Measurements from ENCODE around the gene NCF4. TPM values are rescaled to one million over a fixed set of nuclear protein-coding genes. Genes with fewer than 3 reads are reported as not detected.
A peak's percentile ranks its signal among the peaks of the same experiment; 100 is the strongest.

Gene NCF4
- total RNA-seq, 1 donor from 2014 or later, result not detected

- Histone ChIP-seq H3K27me3 (ENCODE audit: control insufficient read depth, insufficient read depth, low read length) (no peaks in the 10 kb centered on the region), H3K36me3 (ENCODE audit: control insufficient read depth, insufficient read depth, low read length) (no peaks in the 10 kb centered on the region), H3K4me3 (ENCODE audit: low read depth, low read length) (no peak overlapping the region)
- DNase-seq (ENCODE audit: low read depth) (no peak), FAIRE-seq (no peak)
- TF ChIP-seq, protein P1, sequence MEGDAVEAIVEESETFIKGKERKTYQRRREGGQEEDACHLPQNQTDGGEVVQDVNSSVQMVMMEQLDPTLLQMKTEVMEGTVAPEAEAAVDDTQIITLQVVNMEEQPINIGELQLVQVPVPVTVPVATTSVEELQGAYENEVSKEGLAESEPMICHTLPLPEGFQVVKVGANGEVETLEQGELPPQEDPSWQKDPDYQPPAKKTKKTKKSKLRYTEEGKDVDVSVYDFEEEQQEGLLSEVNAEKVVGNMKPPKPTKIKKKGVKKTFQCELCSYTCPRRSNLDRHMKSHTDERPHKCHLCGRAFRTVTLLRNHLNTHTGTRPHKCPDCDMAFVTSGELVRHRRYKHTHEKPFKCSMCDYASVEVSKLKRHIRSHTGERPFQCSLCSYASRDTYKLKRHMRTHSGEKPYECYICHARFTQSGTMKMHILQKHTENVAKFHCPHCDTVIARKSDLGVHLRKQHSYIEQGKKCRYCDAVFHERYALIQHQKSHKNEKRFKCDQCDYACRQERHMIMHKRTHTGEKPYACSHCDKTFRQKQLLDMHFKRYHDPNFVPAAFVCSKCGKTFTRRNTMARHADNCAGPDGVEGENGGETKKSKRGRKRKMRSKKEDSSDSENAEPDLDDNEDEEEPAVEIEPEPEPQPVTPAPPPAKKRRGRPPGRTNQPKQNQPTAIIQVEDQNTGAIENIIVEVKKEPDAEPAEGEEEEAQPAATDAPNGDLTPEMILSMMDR (IDR thresholded peaks at IDR 0.05; ENCODE audit: insufficient read depth, low read length, severe bottlenecking), result no peak
Observed at GRCh38 chr22:36867695-36868094, 6.9 kb downstream of the NCF4 start.

GRCh38 chr22:36868546-36869181, 7.9 kb downstream of the NCF4 start:
- DNase-seq (ENCODE audit: low read depth), result no peak
- TF ChIP-seq, protein P1 (IDR thresholded peaks at IDR 0.05; ENCODE audit: insufficient read depth, low read length, severe bottlenecking), result no peak
- Histone ChIP-seq H3K27me3 (ENCODE audit: control insufficient read depth, insufficient read depth, low read length) (no peaks in the 10 kb centered on the region), H3K4me3 (ENCODE audit: low read depth, low read length) (no peak overlapping the region), H3K36me3 (ENCODE audit: control insufficient read depth, insufficient read depth, low read length) (no peaks in the 10 kb centered on the region)
- no peak for FAIRE-seq

DNA sequence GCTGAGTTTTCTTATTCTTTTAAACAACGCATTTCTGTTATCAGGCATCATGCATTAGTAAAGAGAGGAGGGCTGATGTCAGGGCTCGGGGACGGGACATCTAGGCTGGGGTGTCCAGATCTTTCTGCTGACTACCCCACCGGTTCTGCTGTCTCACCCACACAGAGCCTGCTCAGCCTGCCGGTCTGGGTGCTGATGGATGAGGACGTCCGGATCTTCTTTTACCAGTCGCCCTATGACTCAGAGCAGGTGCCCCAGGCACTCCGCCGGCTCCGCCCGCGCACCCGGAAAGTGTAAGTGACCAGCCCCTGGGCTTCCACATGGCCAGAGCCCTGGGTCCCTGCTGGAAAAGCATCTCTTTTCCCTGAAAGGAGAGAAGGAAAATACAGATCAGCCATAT, 9.4 kb downstream of the NCF4 start:
- Histone ChIP-seq H3K27me3 (ENCODE audit: control insufficient read depth, insufficient read depth, low read length) (no peaks in the 10 kb centered on the region), H3K36me3 (ENCODE audit: control insufficient read depth, insufficient read depth, low read length) (no peaks in the 10 kb centered on the region), H3K4me3 (ENCODE audit: low read depth, low read length) (no peak overlapping the region)
- TF ChIP-seq, protein P1 (IDR thresholded peaks at IDR 0.05; ENCODE audit: insufficient read depth, low read length, severe bottlenecking), result no peak
- peak; percentile 70 for DNase-seq (ENCODE audit: low read depth)
- peak; percentile 80 for FAIRE-seq

DNA sequence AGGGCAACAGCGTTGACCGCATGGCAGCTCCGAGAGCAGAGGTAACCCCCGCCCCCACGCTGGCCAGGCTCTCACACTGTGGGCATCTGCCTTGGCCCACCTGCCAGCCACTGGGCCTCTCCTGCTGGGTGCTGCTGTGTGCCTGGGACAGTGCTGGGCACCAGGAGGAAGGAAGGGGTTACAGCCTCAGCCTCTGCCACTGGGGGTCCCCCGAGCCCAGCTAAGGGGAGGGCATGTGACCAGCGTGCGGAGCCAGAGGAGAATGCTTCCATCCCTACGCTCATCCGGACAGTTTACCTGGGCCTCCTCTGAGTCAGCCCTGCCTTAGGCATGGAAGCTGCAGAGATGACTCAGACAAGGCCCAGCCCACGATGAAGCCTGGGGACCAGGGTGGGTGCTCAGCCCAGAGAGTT, 10.9 kb downstream of the NCF4 start:
- peak; percentile 90 for FAIRE-seq
- Histone ChIP-seq H3K4me3 (ENCODE audit: low read depth, low read length) (no peak overlapping the region), H3K27me3 (ENCODE audit: control insufficient read depth, insufficient read depth, low read length) (no peaks in the 10 kb centered on the region), H3K36me3 (ENCODE audit: control insufficient read depth, insufficient read depth, low read length) (no peaks in the 10 kb centered on the region)
- TF ChIP-seq, protein P1 (IDR thresholded peaks at IDR 0.05; ENCODE audit: insufficient read depth, low read length, severe bottlenecking), result no peak
- peak; percentile 74 for DNase-seq (ENCODE audit: low read depth)

GRCh38 chr22:36872084-36872483, 11.3 kb downstream of the NCF4 start:
- Histone ChIP-seq H3K27me3 (ENCODE audit: control insufficient read depth, insufficient read depth, low read length) (no peaks in the 10 kb centered on the region), H3K4me3 (ENCODE audit: low read depth, low read length) (no peak overlapping the region), H3K36me3 (ENCODE audit: control insufficient read depth, insufficient read depth, low read length) (no peaks in the 10 kb centered on the region)
- TF ChIP-seq, protein P1 (IDR thresholded peaks at IDR 0.05; ENCODE audit: insufficient read depth, low read length, severe bottlenecking), result no peak
- no peak for DNase-seq (ENCODE audit: low read depth)
- FAIRE-seq, result no peak
